OCI-LY7 (cell line): ENCODE measurements around the gene NPM1. TPM values are rescaled to one million over a fixed set of nuclear protein-coding genes. Genes with fewer than 3 reads are reported as not detected.

ENCODE experiments used
- BruUV-seq: library from RNA; stranded (reverse); fragments of 400-500 nt; replicated peaks from 2 replicates; lab custom pipeline; 2021; lab: Mats Ljungman, UMichigan
- CTCF ChIA-PET: fragments of 300-600 bp; sonication (Branson Sonifier 250); formaldehyde crosslinking; loops from one replicate; lab custom pipeline; 2022; ENCODE audit warnings: antibody characterized with exemption; ENCODE audit not compliant: unreplicated experiment; lab: Charles Lee
- POLR2A ChIA-PET: fragments of 300-600 bp; sonication (Branson Sonifier 250); formaldehyde crosslinking; loops from one replicate; lab custom pipeline; 2022; ENCODE audit warnings: antibody characterized with exemption; lab: Charles Lee
- DNase-seq: peaks from one replicate; pipeline ENCODE4 v3.0.0-alpha.2; 2015; ENCODE audit warnings: low spot score
- H2AFZ ChIP-seq: fragments of 200-600 bp; sonication (generic), shearing (Covaris generic); 2 replicates; pipeline ENCODE4 v1.6.1; 2014; ENCODE audit warnings: mild to moderate bottlenecking, antibody characterized with exemption, low read length, moderate library complexity
- H3K27ac ChIP-seq: fragments of 200-600 bp; sonication (generic); 2 replicates; pipeline ENCODE4 v1.5.1; 2014; ENCODE audit warnings: mixed run types, low read depth, mild to moderate bottlenecking, moderate library complexity, low read length, inconsistent platforms; ENCODE audit not compliant: poor library complexity, severe bottlenecking
- H3K36me3 ChIP-seq: fragments of 200-600 bp; sonication (generic); 2 replicates; pipeline ENCODE4 v1.6.1; 2014; ENCODE audit warnings: mild to moderate bottlenecking, antibody characterized with exemption, low read length, moderate library complexity, mixed read lengths; ENCODE audit not compliant: insufficient read depth
- H3K4me1 ChIP-seq: fragments of 200-600 bp; sonication (generic); 2 replicates; pipeline ENCODE4 v1.5.1; 2014; ENCODE audit warnings: mild to moderate bottlenecking, low read length; ENCODE audit not compliant: insufficient read depth, poor library complexity, severe bottlenecking
- H3K4me2 ChIP-seq: fragments of 200-600 bp; sonication (generic); 2 replicates; pipeline ENCODE4 v1.6.1; 2014; ENCODE audit warnings: mild to moderate bottlenecking, low read length
- H3K4me3 ChIP-seq: fragments of 200-600 bp; sonication (generic); 2 replicates; pipeline ENCODE4 v1.5.1; 2014; ENCODE audit warnings: mild to moderate bottlenecking, low read depth, low read length; ENCODE audit not compliant: poor library complexity, severe bottlenecking
- H3K79me2 ChIP-seq: fragments of 200-600 bp; sonication (generic); 2 replicates; pipeline ENCODE4 v1.6.1; 2016; ENCODE audit warnings: low read depth, mild to moderate bottlenecking, low read length, moderate library complexity, mixed read lengths; ENCODE audit not compliant: insufficient read depth
- H3K9me2 ChIP-seq: fragments of 200-600 bp; sonication (generic); 2 replicates; pipeline ENCODE4 v1.6.1; 2016; ENCODE audit warnings: mild to moderate bottlenecking, low read length, mixed read lengths; ENCODE audit not compliant: insufficient read depth
- H3K9me3 ChIP-seq: fragments of 200-600 bp; sonication (generic); 2 replicates; pipeline ENCODE4 v1.6.1; 2014; ENCODE audit warnings: mild to moderate bottlenecking, mixed run types, low read length, mixed read lengths
- H4K20me1 ChIP-seq: fragments of 200-600 bp; sonication (generic); 2 replicates; pipeline ENCODE4 v1.6.1; 2014; ENCODE audit warnings: mild to moderate bottlenecking, antibody characterized with exemption, low read length, moderate library complexity, mixed read lengths; ENCODE audit not compliant: insufficient read depth
- EZH2phosphoT487 ChIP-seq: fragments of 200-600 bp; sonication (generic); IDR thresholded peaks from 2 replicates; pipeline ENCODE4 v1.6.1; 2018; ENCODE audit warnings: low read depth, borderline replicate concordance, mild to moderate bottlenecking, mixed run types, antibody characterized with exemption, low read length, moderate library complexity, mixed read lengths
- intact Hi-C: fragments of 100-400 bp; cut with micrococcal nuclease; formaldehyde crosslinking; loops from one replicate; pipeline ENCODE4 v1.10.0; 2022; ENCODE audit not compliant: unreplicated experiment
- total RNA-seq, 2 experiments: library from RNA; depleted of rRNA in 1 of 2; stranded (reverse); fragments of >200 nt in 1 of 2; shearing (Covaris generic) in 1 of 2; gene quantifications; 2 replicates each; pipeline ENCODE4 v1.2.3, GENCODE V29; 2014 to 2022
- TF ChIP-seq, protein P1 (sequence below): fragments of 200-600 bp; sonication (generic); conservative IDR thresholded peaks from 2 replicates; pipeline ENCODE4 v1.5.1; 2014; ENCODE audit warnings: mild to moderate bottlenecking, antibody characterized with exemption, low read length, moderate library complexity, mixed read lengths

NPM1 gene
- total RNA-seq, 2 experiments from 2014 or later = 1,091 to 2,027 TPM

DNA sequence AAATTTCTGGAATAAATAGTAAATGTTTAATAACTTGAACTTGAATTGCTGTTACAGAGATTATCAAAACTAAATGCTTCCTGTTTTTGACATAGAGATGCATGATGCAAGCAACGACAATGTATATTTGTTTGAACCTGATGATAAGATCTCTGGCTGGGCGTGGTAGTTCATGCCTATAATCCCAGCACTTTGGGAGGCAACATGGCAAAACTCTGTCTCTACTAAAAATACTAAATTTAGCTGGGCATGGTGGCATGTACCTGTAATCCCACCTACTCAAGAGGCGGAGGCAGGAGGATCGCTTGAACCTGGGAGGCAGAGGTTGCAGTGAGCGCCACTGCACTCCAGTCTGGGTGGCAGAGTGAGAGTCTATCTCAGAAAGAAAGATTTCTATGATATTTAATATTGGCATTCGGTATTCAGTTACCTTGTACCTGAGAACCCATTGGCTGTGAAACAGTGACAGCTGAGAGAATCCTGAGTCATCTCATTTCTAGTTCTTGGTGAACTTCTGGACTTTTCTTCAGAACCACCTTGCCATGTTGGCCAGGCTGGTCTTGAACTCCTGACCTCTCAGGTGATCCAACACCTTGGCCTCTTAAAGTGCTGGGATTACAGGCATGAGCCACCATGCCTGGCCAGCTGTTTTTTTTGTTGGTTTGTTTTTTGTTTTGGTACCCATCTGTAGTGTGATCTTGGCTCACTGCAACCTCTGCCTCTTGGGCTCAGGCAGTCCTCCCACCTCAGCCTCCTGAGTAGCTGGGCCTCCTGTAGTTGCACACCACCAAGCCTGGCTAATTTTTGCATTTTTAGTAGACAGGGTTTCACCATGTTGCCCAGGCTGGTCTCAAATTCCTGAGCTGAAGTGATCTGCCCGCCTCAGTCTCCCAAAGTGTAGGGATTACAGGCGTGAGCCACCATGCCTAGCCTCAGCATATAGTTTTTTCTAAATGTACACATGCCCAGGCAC, 21.8 kb downstream of the NPM1 start:
- no peak overlapping the region for H2AFZ ChIP-seq
- no peaks in the 10 kb centered on the region for H3K9me2 ChIP-seq
- no peak for DNase-seq
- H3K9me3 ChIP-seq = no peaks in the 10 kb centered on the region
- peaks cover 62% of the 10 kb centered on the region; the same call in 1 of the 2 replicates for H3K79me2 ChIP-seq
- peaks cover 96% of the 10 kb centered on the region for H3K36me3 ChIP-seq
- CTCF ChIA-PET = no interaction called here
- no peak overlapping the region for H3K4me3 ChIP-seq
- BruUV-seq = no TSS peak
- H3K4me1 ChIP-seq = no peaks in the 10 kb centered on the region
- H4K20me1 ChIP-seq = peaks cover 77% of the 10 kb centered on the region
- no peak overlapping the region for H3K4me2 ChIP-seq
- intact Hi-C loops = no loop called here
- no peak for TF ChIP-seq EZH2phosphoT487
- TF ChIP-seq, protein P1, sequence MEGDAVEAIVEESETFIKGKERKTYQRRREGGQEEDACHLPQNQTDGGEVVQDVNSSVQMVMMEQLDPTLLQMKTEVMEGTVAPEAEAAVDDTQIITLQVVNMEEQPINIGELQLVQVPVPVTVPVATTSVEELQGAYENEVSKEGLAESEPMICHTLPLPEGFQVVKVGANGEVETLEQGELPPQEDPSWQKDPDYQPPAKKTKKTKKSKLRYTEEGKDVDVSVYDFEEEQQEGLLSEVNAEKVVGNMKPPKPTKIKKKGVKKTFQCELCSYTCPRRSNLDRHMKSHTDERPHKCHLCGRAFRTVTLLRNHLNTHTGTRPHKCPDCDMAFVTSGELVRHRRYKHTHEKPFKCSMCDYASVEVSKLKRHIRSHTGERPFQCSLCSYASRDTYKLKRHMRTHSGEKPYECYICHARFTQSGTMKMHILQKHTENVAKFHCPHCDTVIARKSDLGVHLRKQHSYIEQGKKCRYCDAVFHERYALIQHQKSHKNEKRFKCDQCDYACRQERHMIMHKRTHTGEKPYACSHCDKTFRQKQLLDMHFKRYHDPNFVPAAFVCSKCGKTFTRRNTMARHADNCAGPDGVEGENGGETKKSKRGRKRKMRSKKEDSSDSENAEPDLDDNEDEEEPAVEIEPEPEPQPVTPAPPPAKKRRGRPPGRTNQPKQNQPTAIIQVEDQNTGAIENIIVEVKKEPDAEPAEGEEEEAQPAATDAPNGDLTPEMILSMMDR = no peak
- POLR2A ChIA-PET = interaction anchor here (0.9 to 2.1 kb wide), 3 partner anchors 9 to 21 kb away, joined by 4 to 10 read pairs (median 6); partner anchors contain the start of gene NPM1
- H3K27ac ChIP-seq = no peak overlapping the region

DNA sequence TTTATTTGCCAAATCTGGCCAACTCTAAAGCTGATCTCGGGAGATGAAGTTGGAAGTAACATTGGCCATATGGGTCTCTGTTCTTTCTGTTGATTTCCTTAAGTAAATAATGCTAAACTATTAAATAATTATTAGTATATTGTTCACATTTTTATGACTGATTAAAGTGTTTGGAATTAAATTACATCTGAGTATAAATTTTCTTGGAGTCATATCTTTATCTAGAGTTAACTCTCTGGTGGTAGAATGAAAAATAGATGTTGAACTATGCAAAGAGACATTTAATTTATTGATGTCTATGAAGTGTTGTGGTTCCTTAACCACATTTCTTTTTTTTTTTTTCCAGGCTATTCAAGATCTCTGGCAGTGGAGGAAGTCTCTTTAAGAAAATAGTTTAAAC, 22.5 kb downstream of the NPM1 start:
- H3K36me3 ChIP-seq = peaks cover 90% of the 10 kb centered on the region
- intact Hi-C loops = no loop called here
- POLR2A ChIA-PET = no interaction called here
- H2AFZ ChIP-seq = no peak overlapping the region
- DNase-seq = no peak
- no TSS peak for BruUV-seq
- H4K20me1 ChIP-seq = peaks cover 72% of the 10 kb centered on the region
- no peaks in the 10 kb centered on the region for H3K9me3 ChIP-seq
- H3K27ac ChIP-seq = no peak overlapping the region
- no peaks in the 10 kb centered on the region for H3K9me2 ChIP-seq
- H3K4me1 ChIP-seq = no peaks in the 10 kb centered on the region
- H3K4me2 ChIP-seq = no peak overlapping the region
- TF ChIP-seq EZH2phosphoT487 = no peak
- TF ChIP-seq, protein P1 = no peak
- peaks cover 58% of the 10 kb centered on the region; the same call in 1 of the 2 replicates for H3K79me2 ChIP-seq
- no peak overlapping the region for H3K4me3 ChIP-seq
- CTCF ChIA-PET = no interaction called here

DNA sequence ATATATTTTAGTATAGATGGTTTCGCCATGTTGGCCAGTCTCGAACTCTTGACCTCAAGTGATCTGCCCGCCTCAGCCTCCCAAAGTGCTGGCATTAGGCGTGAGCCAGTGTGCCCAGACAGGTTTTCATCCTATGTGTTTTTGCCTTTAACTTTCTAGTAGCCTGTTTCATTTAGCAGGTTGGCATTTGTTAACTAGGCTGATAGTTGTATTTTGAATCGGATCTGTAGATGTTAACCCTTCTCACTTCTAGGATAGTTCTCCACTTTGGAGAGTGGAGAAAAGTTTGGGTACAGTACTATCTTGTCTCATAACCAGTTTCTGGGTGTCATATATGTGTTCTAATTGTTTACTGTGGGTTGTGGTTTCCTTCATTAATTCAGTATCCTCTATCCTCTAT, 24.5 kb downstream of the NPM1 start:
- no TSS peak for BruUV-seq
- H3K36me3 ChIP-seq = peaks cover 70% of the 10 kb centered on the region
- DNase-seq = no peak

More for the DNA sequence above, 24.5 kb downstream of the NPM1 start:
- no peaks in the 10 kb centered on the region for H3K9me2 ChIP-seq
- H3K4me3 ChIP-seq = no peak overlapping the region
- no peak for TF ChIP-seq EZH2phosphoT487
- TF ChIP-seq, protein P1 = no peak
- CTCF ChIA-PET = no interaction called here
- intact Hi-C loops = no loop called here
- no peak overlapping the region for H3K27ac ChIP-seq
- H3K9me3 ChIP-seq = no peaks in the 10 kb centered on the region
- peaks cover 52% of the 10 kb centered on the region for H4K20me1 ChIP-seq
- POLR2A ChIA-PET = interaction anchor here (1.0 kb wide), 1 partner anchor 24 kb away, joined by 4 read pairs; no protein-coding TSS in a partner anchor
- no peaks in the 10 kb centered on the region for H3K4me1 ChIP-seq
- no peak overlapping the region for H2AFZ ChIP-seq
- H3K79me2 ChIP-seq = peaks cover 38% of the 10 kb centered on the region; the same call in 1 of the 2 replicates
- no peak overlapping the region for H3K4me2 ChIP-seq
